Prostate gland (tissue), 2 donors: Measurements from ENCODE around the gene UCHL1. TPM values are rescaled to one million over a fixed set of nuclear protein-coding genes. Genes with fewer than 3 reads are reported as not detected.
"Not testable (repeated sequence)": the region's sequence is repeated elsewhere in the genome, so short reads cannot be mapped to it uniquely, and the experiment has no call there.

ENCODE experiments used
- DNase-seq: peaks from one replicate; pipeline ENCODE4 v3.0.0-alpha.2; 2019; ENCODE audit warnings: low spot score
- H3K27ac ChIP-seq, 2 donors: fragments of 200-600 bp; sonication (generic); 2 replicates each; pipeline ENCODE4 v1.5.1; 2017 to 2019
- H3K27me3 ChIP-seq: fragments of 200-600 bp; sonication (generic); replicated peaks from 2 replicates; pipeline ENCODE4 v1.5.1; 2019; ENCODE audit not compliant: insufficient read depth
- H3K36me3 ChIP-seq, 2 donors: fragments of 200-600 bp; sonication (generic); 1 replicate in 1 of 2; 2 replicates in 1 of 2; pipeline versions ENCODE4 v1.5.1 to v1.8.1; 2017 to 2019
- H3K4me1 ChIP-seq: fragments of 200-600 bp; sonication (generic); replicated peaks from 2 replicates; pipeline ENCODE4 v1.5.1; 2019
- H3K4me3 ChIP-seq, 2 donors: fragments of 200-600 bp; sonication (generic); 2 replicates each; pipeline ENCODE4 v1.5.1; 2017 to 2019
- H3K9me3 ChIP-seq: fragments of 200-600 bp; sonication (generic); 2 replicates; pipeline ENCODE4 v1.5.1; 2017
- CTCF ChIP-seq, 4 experiments: fragments of 200-600 bp in 2 of 4; fragments of 450-650 bp in 2 of 4; sonication (generic) in 2 of 4; IDR thresholded peaks; 1 replicate in 3 of 4; 2 replicates in 1 of 4; pipeline ENCODE4 v1.5.1; 2016 to 2019; ENCODE audit warnings: antibody characterized with exemption in 4 of 4, mild to moderate bottlenecking in 2 of 4, moderate library complexity in 2 of 4
- POLR2A ChIP-seq: fragments of 450-650 bp; IDR thresholded peaks from one replicate; pipeline ENCODE4 v1.6.1; 2016; ENCODE audit warnings: antibody characterized with exemption, mild to moderate bottlenecking
- POLR2AphosphoS5 ChIP-seq: sonication (generic); formaldehyde crosslinking; IDR thresholded peaks from one replicate; pipeline ENCODE4 v1.6.1; 2017; ENCODE audit warnings: antibody characterized with exemption
- WGBS: methylation state at CpG from one replicate; pipeline ENCODE4 v1.1.5; 2018; 5-methylcytosine and 5-hydroxymethylcytosine counted together
- intact Hi-C: fragments of 100-400 bp; cut with DNase I; formaldehyde crosslinking; loops from one replicate; pipeline ENCODE4 v1.14.2; 2022
- total RNA-seq, 2 donors: library from RNA; depleted of rRNA; stranded (reverse); fragments of >200 nt; gene quantifications; one replicate each; pipeline ENCODE4 v1.1.0, GENCODE V29; 2016

The UCHL1 gene
- total RNA-seq, 2 donors from 2014 or later = 11.6 to 61.5 TPM

GRCh38 chr4:41268721-41269517, 12.2 kb downstream of the UCHL1 start:
- H3K4me1 ChIP-seq = no peaks in the 10 kb centered on the region
- no peaks in the 10 kb centered on the region for H3K27me3 ChIP-seq
- WGBS = 96% methylated on average over 7 of the region's 7 CpGs
- intact Hi-C loops = no loop called here
- TF ChIP-seq POLR2A (no peak), POLR2AphosphoS5 (no peak), CTCF (IDR thresholded peaks at IDR 0.05) (no peak)
- H3K27ac ChIP-seq = no peak overlapping the region
- DNase-seq = no peak
- no peaks in the 10 kb centered on the region for H3K36me3 ChIP-seq
- H3K4me3 ChIP-seq = no peak overlapping the region
- H3K9me3 ChIP-seq = no peaks in the 10 kb centered on the region

DNA sequence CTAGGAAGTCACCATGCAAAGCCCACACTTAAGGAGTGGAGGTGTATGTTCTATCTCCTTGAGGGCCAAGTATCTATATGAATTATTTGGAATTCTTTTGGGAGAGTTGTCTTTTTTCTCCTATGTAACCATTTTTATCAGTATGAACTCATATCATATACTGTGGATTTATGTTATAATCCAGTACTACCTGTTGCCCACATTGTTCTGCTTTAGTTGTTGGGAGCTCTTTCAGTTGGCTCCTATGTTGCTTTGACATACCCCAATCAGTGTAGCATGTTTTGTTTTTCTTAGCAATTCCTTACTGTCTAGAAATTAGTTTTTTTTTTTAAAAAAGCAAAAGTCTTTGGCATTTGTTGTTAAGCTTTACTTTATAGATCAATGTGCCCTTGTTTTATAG, 13.0 kb downstream of the UCHL1 start:
- no peak overlapping the region for H3K4me3 ChIP-seq

DNA sequence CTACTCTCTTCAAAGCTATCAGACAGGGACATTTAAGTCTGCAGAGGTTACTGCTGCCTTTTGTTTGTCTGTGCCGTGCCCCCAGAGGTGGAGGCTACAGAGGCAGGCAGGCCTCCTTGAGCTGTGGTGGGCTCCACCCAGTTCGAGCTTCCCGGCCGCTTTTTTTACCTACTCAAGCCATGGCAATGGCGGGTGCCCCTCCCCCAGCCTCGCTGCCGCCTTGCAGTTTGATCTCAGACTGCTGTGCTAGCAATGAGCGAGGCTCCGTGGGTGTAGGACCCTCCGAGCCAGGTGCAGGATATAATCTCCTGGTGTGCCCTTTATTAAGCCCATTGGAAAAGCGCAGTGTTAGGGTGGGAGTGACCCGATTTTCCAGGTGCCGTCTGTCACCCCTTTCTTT, 19.2 kb downstream of the UCHL1 start:
- intact Hi-C loops = loop anchor here (5.0 kb wide), 1 partner anchor 606 kb away; no protein-coding TSS in a partner anchor

More for the DNA sequence above, 13.0 kb downstream of the UCHL1 start:
- H3K4me1 ChIP-seq = no peaks in the 10 kb centered on the region
- intact Hi-C loops = no loop called here
- no peaks in the 10 kb centered on the region for H3K27me3 ChIP-seq
- no peaks in the 10 kb centered on the region for H3K36me3 ChIP-seq
- DNase-seq = no peak
- TF ChIP-seq POLR2AphosphoS5 (no peak), CTCF (IDR thresholded peaks at IDR 0.05) (no peak), POLR2A (no peak)
- no peak overlapping the region for H3K27ac ChIP-seq
- no peaks in the 10 kb centered on the region for H3K9me3 ChIP-seq

GRCh38 chr4:41280010-41280409, 23.3 kb downstream of the UCHL1 start:
- intact Hi-C loops = no loop called here
- no peaks in the 10 kb centered on the region for H3K4me1 ChIP-seq
- no peaks in the 10 kb centered on the region for H3K36me3 ChIP-seq
- TF ChIP-seq POLR2A = no peak
- no peak for TF ChIP-seq POLR2AphosphoS5
- TF ChIP-seq CTCF (IDR thresholded peaks at IDR 0.05) = no peak
- no peak overlapping the region for H3K4me3 ChIP-seq
- no peaks in the 10 kb centered on the region for H3K9me3 ChIP-seq
- no peaks in the 10 kb centered on the region for H3K27me3 ChIP-seq
- no peak overlapping the region for H3K27ac ChIP-seq
- WGBS = 69% methylated on average over 8 of the region's 8 CpGs
- DNase-seq = no peak

More for the DNA sequence above, 19.2 kb downstream of the UCHL1 start:
- H3K4me1 ChIP-seq, H3K27ac ChIP-seq, DNase-seq, H3K36me3 ChIP-seq, H3K4me3 ChIP-seq, H3K27me3 ChIP-seq, H3K9me3 ChIP-seq: not testable (repeated sequence)
- WGBS = 95% methylated on average over 13 of the region's 13 CpGs

- WGBS = 7% methylated on average over 7 of the region's 7 CpGs
- H3K4me3 ChIP-seq = no peak overlapping the region
- TF ChIP-seq CTCF (IDR thresholded peaks at IDR 0.05) (peak; percentile 60 to 94 (median 88)), POLR2AphosphoS5 (peak; percentile 70), POLR2A (no peak)
- no peaks in the 10 kb centered on the region for H3K27me3 ChIP-seq
- DNase-seq = peak; percentile 72
- no peaks in the 10 kb centered on the region for H3K9me3 ChIP-seq
- H3K4me1 ChIP-seq = no peaks in the 10 kb centered on the region
- intact Hi-C loops = loop anchor here (1.0 kb wide), 1 partner anchor 380 kb away; no protein-coding TSS in a partner anchor
- no peak overlapping the region for H3K27ac ChIP-seq
- no peaks in the 10 kb centered on the region for H3K36me3 ChIP-seq
Measured at GRCh38 chr4:41281038-41281634, 24.4 kb downstream of the UCHL1 start.
